Kidney (tissue), 14 donors: Measurements from ENCODE around the gene PRKCE. TPM values are rescaled to one million over a fixed set of nuclear protein-coding genes. Genes with fewer than 3 reads are reported as not detected.

ENCODE experiments used
- DNase-seq, 5 donors: peaks; one replicate each; pipeline ENCODE4 v3.0.0-alpha.2; 2013 to 2020
- FAIRE-seq: peaks from 2 replicates; lab custom pipeline; 2012; peaks lifted over from hg19 to GRCh38; lab: Jason Lieb, UNC
- H3K27ac ChIP-seq, 2 donors: one replicate each; pipeline ENCODE4 v1.7.0; 2013; ENCODE audit warnings: low read depth in 2 of 2, low read length in 2 of 2, inconsistent platforms in 1 of 2
- H3K27me3 ChIP-seq: one replicate; pipeline ENCODE4 v1.7.1; 2013; ENCODE audit warnings: low read length, inconsistent platforms; ENCODE audit not compliant: control insufficient read depth, insufficient read depth
- H3K36me3 ChIP-seq, 3 donors: one replicate each; pipeline versions ENCODE4 v1.7.0 to v1.7.1; 2013; ENCODE audit warnings: low read length in 3 of 3, control low read depth in 1 of 3, inconsistent platforms in 1 of 3; ENCODE audit not compliant: insufficient read depth in 3 of 3, control insufficient read depth in 2 of 3
- H3K4me1 ChIP-seq, 3 donors: one replicate each; pipeline versions ENCODE4 v1.7.0 to v1.7.1; 2013; ENCODE audit warnings: low read length in 3 of 3, inconsistent platforms in 1 of 3, low read depth in 1 of 3; ENCODE audit not compliant: control insufficient read depth in 2 of 3, insufficient read depth in 2 of 3
- H3K4me3 ChIP-seq, 3 donors: one replicate each; pipeline versions ENCODE4 v1.7.0 to v1.8.1; 2013; ENCODE audit warnings: low read length in 3 of 3, control low read depth in 1 of 3, inconsistent platforms in 1 of 3
- H3K9ac ChIP-seq, 3 donors: one replicate each; pipeline versions ENCODE4 v1.7.0 to v1.7.1; 2013; ENCODE audit warnings: low read length in 3 of 3, control low read depth in 1 of 3, inconsistent platforms in 1 of 3
- H3K9me3 ChIP-seq, 3 donors: one replicate each; pipeline versions ENCODE4 v1.7.0 to v1.7.1; 2013; ENCODE audit warnings: low read length in 3 of 3, control low read depth in 1 of 3, inconsistent platforms in 1 of 3; ENCODE audit not compliant: control insufficient read depth in 2 of 3, insufficient read depth in 1 of 3
- CTCF ChIP-seq: IDR thresholded peaks from 3 replicates; pipeline ENCODE4 v1.5.1; 2012; ENCODE audit warnings: mild to moderate bottlenecking, moderate library complexity, borderline replicate concordance; ENCODE audit not compliant: insufficient read depth; ENCODE audit errors: extremely low read depth
- intact Hi-C: fragments of 100-400 bp; cut with DNase I; formaldehyde crosslinking; loops from one replicate; pipeline ENCODE4 v1.11.1; 2022
- polyA plus RNA-seq: library from polyadenylated mRNA; stranded (reverse); fragments of 350-450 nt; fragmentation: Illumina TruSeq; extraction: RNeasy Lipid Tissue Mini Kit (QIAGEN cat#74804); gene quantifications from one replicate; pipeline ENCODE4 v1.2.3, GENCODE V29; 2014; ENCODE audit warnings: low read depth, low replicate concordance; ENCODE audit not compliant: insufficient read depth
- total RNA-seq: library from RNA; stranded (reverse); fragmentation: NEBNext Ultra II Directional; extraction: Animal tissue kit (Norgen Biotek cat#: 25700); gene quantifications from one replicate; pipeline ENCODE4 v1.2.1, GENCODE V29; 2021
- donor health status: control.
- donor health status: control.
- donor health status: control.
- donor health status: control.
- donor health status: control.
- donor health status: DM: yes; HTN: yes; CAD: no.
- donor health status: Normal renal cell carcinoma (clear cell type).

PRKCE gene
- total and polyA plus RNA-seq, 2 donors from 2014 or later = 11.1 to 27.3 TPM

GRCh38 chr2:46183426-46183825 is 532.0 kb downstream of the PRKCE start:
- intact Hi-C loops = no loop called here
- H3K27ac ChIP-seq = no peak overlapping the region
- no peak for DNase-seq
- no peaks in the 10 kb centered on the region for H3K9me3 ChIP-seq
- no peak overlapping the region for H3K4me3 ChIP-seq
- H3K4me1 ChIP-seq = peaks cover 3 to 11% (median 11%) of the 10 kb centered on the region in 3 donors
- no peaks in the 10 kb centered on the region for H3K27me3 ChIP-seq
- no peak overlapping the region for H3K9ac ChIP-seq
- TF ChIP-seq CTCF = no peak
- no peak for FAIRE-seq
- peaks cover 0 to 5% (median 0%) of the 10 kb centered on the region in 3 donors for H3K36me3 ChIP-seq

GRCh38 chr2:46184794-46185583 is 533.5 kb downstream of the PRKCE start:
- no peaks in the 10 kb centered on the region for H3K27me3 ChIP-seq
- peaks cover 0 to 5% (median 0%) of the 10 kb centered on the region in 3 donors for H3K36me3 ChIP-seq
- H3K27ac ChIP-seq = no peak overlapping the region
- peaks cover 0 to 1% (median under 1%) of the 10 kb centered on the region in 3 donors for H3K4me1 ChIP-seq
- no peaks in the 10 kb centered on the region for H3K9me3 ChIP-seq
- no peak overlapping the region for H3K9ac ChIP-seq
- H3K4me3 ChIP-seq = no peak overlapping the region
- no peak for TF ChIP-seq CTCF
- DNase-seq = no peak
- intact Hi-C loops = no loop called here
- no peak for FAIRE-seq

GRCh38 chr2:46187112-46187618 is 535.7 kb downstream of the PRKCE start:
- no peak overlapping the region for H3K9ac ChIP-seq
- H3K27ac ChIP-seq = peak overlapping the region; percentile 33 to 76
- intact Hi-C loops = no loop called here
- peak overlapping the region in 2 of 3 donors; percentile 4 to 14 for H3K4me3 ChIP-seq
- no peak for TF ChIP-seq CTCF
- no peaks in the 10 kb centered on the region for H3K9me3 ChIP-seq
- H3K27me3 ChIP-seq = no peaks in the 10 kb centered on the region
- DNase-seq (no peak), FAIRE-seq (no peak)
- no peaks in the 10 kb centered on the region for H3K4me1 ChIP-seq
- H3K36me3 ChIP-seq = peaks cover 0 to 5% (median 0%) of the 10 kb centered on the region in 3 donors
